CD4-positive, alpha-beta T cell (primary cell): ENCODE measurements around the gene NKAP. TPM values are rescaled to one million over a fixed set of nuclear protein-coding genes. Genes with fewer than 3 reads are reported as not detected.
A peak's percentile ranks its signal among the peaks of the same experiment; 100 is the strongest.

Experiments used
- ATAC-seq: fragments of 200-7000 bp; cut with Tn5 transposase; one replicate; pipeline ENCODE4 v1.10.0; 2022; ENCODE audit warnings: mild to moderate bottlenecking; ENCODE audit not compliant: poor library complexity
- CTCF ChIA-PET: fragments of 350-600 bp; sonication (Branson Sonifier 250); formaldehyde crosslinking; loops from one replicate; lab custom pipeline; 2021; ENCODE audit warnings: antibody characterized with exemption, inconsistent platforms; lab: Charles Lee
- POLR2A ChIA-PET: fragments of 350-600 bp; sonication (Branson Sonifier 250); formaldehyde crosslinking; loops from one replicate; lab custom pipeline; 2021; ENCODE audit warnings: antibody characterized with exemption, inconsistent platforms; lab: Charles Lee
- DNase-seq, 14 experiments: peaks; one replicate each; pipeline ENCODE4 v3.0.0-alpha.2; 2013 to 2020; ENCODE audit warnings: mixed read lengths in 2 of 14
- H3K27ac ChIP-seq, 2 donors: one replicate each; pipeline versions ENCODE4 v1.5.1 to v1.7.0; 2013; ENCODE audit warnings: low read length in 2 of 2, low read depth in 1 of 2, mild to moderate bottlenecking in 1 of 2
- H3K27me3 ChIP-seq, 2 experiments: 1 replicate in 1 of 2; 2 replicates in 1 of 2; pipeline versions ENCODE4 v1.6.1 to v1.7.0; 2013; ENCODE audit warnings: low read length in 2 of 2, control low read depth in 1 of 2, mild to moderate bottlenecking in 1 of 2, moderate library complexity in 1 of 2; ENCODE audit not compliant: insufficient read depth in 2 of 2, control insufficient read depth in 1 of 2
- H3K36me3 ChIP-seq: one replicate; pipeline ENCODE4 v1.6.1; 2013; ENCODE audit warnings: low read length, control low read depth; ENCODE audit not compliant: insufficient read depth
- H3K4me1 ChIP-seq: one replicate; pipeline ENCODE4 v1.6.1; 2013; ENCODE audit warnings: low read length, control low read depth; ENCODE audit not compliant: insufficient read depth
- H3K4me3 ChIP-seq: one replicate; pipeline ENCODE4 v1.5.1; 2013; ENCODE audit warnings: mild to moderate bottlenecking, low read length, moderate library complexity
- H3K9me3 ChIP-seq, 2 experiments: 1 replicate in 1 of 2; 2 replicates in 1 of 2; pipeline versions ENCODE4 v1.6.1 to v1.7.0; 2013; ENCODE audit warnings: low read length in 2 of 2, mild to moderate bottlenecking in 2 of 2, control low read depth in 1 of 2, moderate library complexity in 1 of 2; ENCODE audit not compliant: control insufficient read depth in 1 of 2, insufficient read depth in 1 of 2
- H3K27ac Mint-ChIP-seq: one replicate; pipeline ENCODE4 v1.8.0; 2020; ENCODE audit warnings: mixed read lengths
- H3K27me3 Mint-ChIP-seq: one replicate; pipeline ENCODE4 v1.8.0; 2021; ENCODE audit warnings: mixed read lengths
- H3K36me3 Mint-ChIP-seq: one replicate; pipeline ENCODE4 v1.8.0; 2021; ENCODE audit warnings: low read depth, mixed read lengths
- H3K4me1 Mint-ChIP-seq: one replicate; pipeline ENCODE4 v1.8.0; 2021; ENCODE audit warnings: low read depth, mixed read lengths
- H3K4me3 Mint-ChIP-seq: one replicate; pipeline ENCODE4 v1.8.0; 2020; ENCODE audit warnings: mild to moderate bottlenecking, mixed read lengths
- H3K9me3 Mint-ChIP-seq: one replicate; pipeline ENCODE4 v1.8.0; 2020; ENCODE audit warnings: mixed read lengths
- intact Hi-C, 2 experiments: fragments of 100-400 bp; cut with DNase I in 1 of 2; cut with micrococcal nuclease in 1 of 2; formaldehyde crosslinking; loops; one replicate each; pipeline versions ENCODE4 v1.15.1 to v1.9.0; 2023 to 2025; cut with DNase I, micrococcal nuclease
- total RNA-seq, 174 experiments: library from RNA in 2 of 174; stranded (reverse) in 2 of 174; gene quantifications; one replicate each; pipeline ENCODE4 v1.2.3 and lab custom pipeline; 2021 to 2026
- TF ChIP-seq, protein P1 (sequence below): fragments of 200-600 bp; IDR thresholded peaks from one replicate; pipeline ENCODE4 v1.8.0; 2022; ENCODE audit warnings: antibody characterized with exemption, mild to moderate bottlenecking

Gene NKAP
- total RNA-seq, 2 experiments from 2014 or later: 14.5 to 15.6 TPM

DNA sequence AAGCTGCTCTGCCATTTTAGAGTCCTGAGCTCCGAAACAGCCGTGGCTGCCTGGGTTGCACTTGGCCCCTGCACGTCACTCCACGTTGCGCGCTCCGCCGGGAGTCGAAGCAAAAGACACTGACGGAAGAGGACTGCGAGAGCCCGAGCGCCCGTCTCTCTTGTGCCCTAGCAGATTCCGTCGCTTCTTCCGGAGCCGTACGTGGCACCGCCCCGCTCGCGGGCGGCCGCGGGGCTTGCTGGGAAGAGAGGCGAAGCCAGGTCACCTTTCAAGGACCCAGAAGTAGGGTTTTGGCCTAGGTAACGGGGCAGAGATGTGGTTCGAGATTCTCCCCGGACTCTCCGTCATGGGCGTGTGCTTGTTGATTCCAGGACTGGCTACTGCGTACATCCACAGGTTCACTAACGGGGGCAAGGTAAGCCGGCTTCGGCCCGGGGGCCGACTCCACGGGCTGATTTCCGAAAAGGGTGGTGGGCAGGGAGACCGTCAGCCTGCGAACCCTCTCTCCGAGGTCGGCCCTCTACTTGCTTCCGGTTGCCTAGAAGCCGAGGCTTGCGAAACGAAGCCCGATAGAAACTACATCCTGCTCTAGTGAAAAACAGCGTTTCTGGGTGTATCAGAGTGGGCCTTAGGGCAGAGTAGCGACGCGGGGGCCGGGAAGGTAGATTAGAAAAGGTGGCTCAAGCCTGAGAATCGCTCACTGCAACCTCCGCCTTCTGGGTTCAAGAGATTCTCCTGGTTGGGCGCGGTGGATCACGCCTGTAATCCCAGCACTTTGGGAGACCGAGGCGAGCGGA is 71.8 kb downstream of the NKAP start, which contains the start of the genes NDUFA1 and RNF113A:
Gene NDUFA1, plus strand, starts transcription at position 234 of the 797 bp plus-strand sequence. Its CDS starts 80 bp downstream, at position 314.
Gene RNF113A, minus strand, starts transcription at position 135 of the 797 bp plus-strand sequence. Its CDS starts 120 bp downstream, at position 15.
- POLR2A ChIA-PET: interaction anchor here (0.6 to 3.0 kb wide), 13 partner anchors 16 to 690 kb away, joined by 3 to 63 read pairs (median 6); partner anchors contain the start of genes RPL39, SEPTIN6, SLC25A5 and UPF3B
- Histone ChIP-seq H3K36me3 (peaks cover 25% of the 10 kb centered on the region), H3K9me3 (no peaks in the 10 kb centered on the region), H3K4me3 (peak within 1 kb of the TSS; percentile 86), H3K27ac (peak within 1 kb of the TSS; percentile 87 to 96), H3K4me1 (peaks cover 21% of the 10 kb centered on the region), H3K27me3 (no peaks in the 10 kb centered on the region)
- TF ChIP-seq, protein P1, sequence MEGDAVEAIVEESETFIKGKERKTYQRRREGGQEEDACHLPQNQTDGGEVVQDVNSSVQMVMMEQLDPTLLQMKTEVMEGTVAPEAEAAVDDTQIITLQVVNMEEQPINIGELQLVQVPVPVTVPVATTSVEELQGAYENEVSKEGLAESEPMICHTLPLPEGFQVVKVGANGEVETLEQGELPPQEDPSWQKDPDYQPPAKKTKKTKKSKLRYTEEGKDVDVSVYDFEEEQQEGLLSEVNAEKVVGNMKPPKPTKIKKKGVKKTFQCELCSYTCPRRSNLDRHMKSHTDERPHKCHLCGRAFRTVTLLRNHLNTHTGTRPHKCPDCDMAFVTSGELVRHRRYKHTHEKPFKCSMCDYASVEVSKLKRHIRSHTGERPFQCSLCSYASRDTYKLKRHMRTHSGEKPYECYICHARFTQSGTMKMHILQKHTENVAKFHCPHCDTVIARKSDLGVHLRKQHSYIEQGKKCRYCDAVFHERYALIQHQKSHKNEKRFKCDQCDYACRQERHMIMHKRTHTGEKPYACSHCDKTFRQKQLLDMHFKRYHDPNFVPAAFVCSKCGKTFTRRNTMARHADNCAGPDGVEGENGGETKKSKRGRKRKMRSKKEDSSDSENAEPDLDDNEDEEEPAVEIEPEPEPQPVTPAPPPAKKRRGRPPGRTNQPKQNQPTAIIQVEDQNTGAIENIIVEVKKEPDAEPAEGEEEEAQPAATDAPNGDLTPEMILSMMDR: no peak
- ATAC-seq (peak; percentile 87), DNase-seq (peak; percentile 72 to 95 (median 82))
- Mint-ChIP-seq H3K9me3 (no peaks in the 10 kb centered on the region), H3K27me3 (no peaks in the 10 kb centered on the region), H3K4me3 (peak within 1 kb of the TSS; percentile 97), H3K4me1 (peaks cover 27% of the 10 kb centered on the region), H3K36me3 (peaks cover 43% of the 10 kb centered on the region), H3K27ac (peak within 1 kb of the TSS; percentile 94)
- CTCF ChIA-PET: interaction anchor here (0.6 kb wide), 1 partner anchor 53 kb away, joined by 3 read pairs; no protein-coding TSS in a partner anchor
- intact Hi-C loops: loop anchor here (1.0 to 10.0 kb wide), 7 partner anchors 15 to 297 kb away; partner anchors contain the start of genes NKAP (in 1 of the 2), RPL39 (in 1 of the 2), UBE2A (in 1 of the 2) and UPF3B (in 1 of the 2)

DNA sequence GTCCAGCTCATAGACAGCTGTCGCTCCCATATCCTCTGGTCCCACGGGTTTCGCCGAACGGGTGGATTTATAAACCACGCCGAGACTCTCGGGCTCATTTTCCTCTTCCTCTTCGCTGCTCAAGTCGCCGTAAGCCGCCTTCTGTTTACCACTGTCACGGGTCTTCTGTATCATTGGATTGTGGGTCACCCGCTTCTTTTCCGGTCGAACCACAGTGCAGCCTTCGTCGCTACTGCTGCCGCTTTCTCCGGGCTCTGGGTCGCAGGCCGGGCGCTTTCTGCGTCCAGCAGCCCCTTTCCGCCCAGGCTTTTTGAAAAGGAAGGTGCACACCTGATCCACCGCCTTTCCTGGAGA is 72.3 kb downstream of the NKAP start:
- Histone ChIP-seq H3K36me3 (peaks cover 20% of the 10 kb centered on the region), H3K9me3 (no peaks in the 10 kb centered on the region), H3K27me3 (no peaks in the 10 kb centered on the region), H3K4me1 (peaks cover 21% of the 10 kb centered on the region), H3K4me3 (peak overlapping the region; percentile 86), H3K27ac (peak overlapping the region; percentile 87 to 96)
- TF ChIP-seq, protein P1: no peak
- POLR2A ChIA-PET: interaction anchor here (0.6 to 3.0 kb wide), 14 partner anchors 8 to 690 kb away, joined by 3 to 63 read pairs (median 6); partner anchors contain the start of genes RPL39, SEPTIN6, SLC25A5 and UPF3B
- Mint-ChIP-seq H3K27me3 (no peaks in the 10 kb centered on the region), H3K27ac (peak overlapping the region; percentile 94), H3K4me3 (peak overlapping the region; percentile 97), H3K9me3 (no peaks in the 10 kb centered on the region), H3K4me1 (peaks cover 27% of the 10 kb centered on the region), H3K36me3 (peaks cover 42% of the 10 kb centered on the region)
- CTCF ChIA-PET: interaction anchor here (0.6 kb wide), 1 partner anchor 52 kb away, joined by 3 read pairs; no protein-coding TSS in a partner anchor
- DNase-seq (peak in 1 of 14 experiments; percentile 69), ATAC-seq (peak; percentile 39)
- intact Hi-C loops: loop anchor here (1.0 to 10.0 kb wide), 7 partner anchors 16 to 296 kb away; partner anchors contain the start of genes NKAP (in 1 of the 2), RPL39 (in 1 of the 2), UBE2A (in 1 of the 2) and UPF3B (in 1 of the 2)

Other genes starting within 250 kb of the NKAP start
- under 1 TPM; 0.25 to 0.44 TPM for gene SOWAHD, start 185.2 kb downstream of the NKAP start, total RNA-seq
- 1,000 to 10,000 TPM; 3,712 to 3,978 TPM for gene RPL39, start 152.1 kb downstream of the NKAP start, total RNA-seq
- 1 to 10 TPM; 4.7 to 5.7 TPM for gene UPF3B, start 90.8 kb downstream of the NKAP start, total RNA-seq
- 10 to 100 TPM; 32.5 to 33.5 TPM for gene RNF113A, start 72.0 kb downstream of the NKAP start, total RNA-seq
- gene NDUFA1, start 71.9 kb downstream of the NKAP start, total RNA-seq: 10 to 100 TPM; 45.4 to 46.2 TPM
- gene AKAP14, start 47.9 kb downstream of the NKAP start, total RNA-seq: not detected
- not detected for gene RHOXF2B, start 133.9 kb upstream of the NKAP start, total RNA-seq
- gene RHOXF1, start 172.2 kb upstream of the NKAP start, total RNA-seq: under 1 TPM in 1 of 2 experiments, not detected in 1; 0.45 TPM
- gene RHOXF2, start 214.9 kb upstream of the NKAP start, total RNA-seq: not detected